ENCODE measurements around the gene RSAD1.

The RSAD1 gene

DNA sequence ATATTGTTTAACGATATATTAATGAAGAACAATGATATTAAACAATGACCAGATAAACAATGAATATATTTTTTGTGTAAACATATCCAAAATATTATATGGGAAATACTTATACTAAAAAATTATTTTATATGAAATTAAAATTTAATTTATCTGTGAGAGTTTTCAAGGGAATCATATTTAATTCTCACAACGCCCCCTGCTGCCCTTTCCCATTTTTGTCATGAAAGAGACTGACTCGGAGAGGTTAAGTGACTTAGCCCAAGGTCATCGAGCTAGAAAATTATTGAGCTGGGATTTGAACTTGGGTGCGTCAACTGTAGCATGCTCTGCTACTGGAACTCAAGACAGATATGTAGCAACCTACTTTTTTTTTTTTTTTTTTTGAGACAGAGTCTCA lies 22.4 kb downstream of the RSAD1 start:
- no peaks in the 10 kb centered on the region for H3K9me3 ChIP-seq (replicated peaks; ENCODE audit: low read length)
- no peaks in the 10 kb centered on the region for H3K36me3 ChIP-seq (ENCODE audit: insufficient read depth, low read length)
- peaks cover 1% of the 10 kb centered on the region for H3K4me1 ChIP-seq (ENCODE audit: control insufficient read depth, insufficient read depth, low read length)
- no peak overlapping the region for H3K9ac ChIP-seq (ENCODE audit: low read depth, low read length)
- H3K4me2 ChIP-seq (ENCODE audit: low read length), result no peak overlapping the region
- no peak overlapping the region for H3K4me3 ChIP-seq (ENCODE audit: low read length)
- peaks cover 12% of the 10 kb centered on the region for H3K27me3 ChIP-seq (ENCODE audit: control insufficient read depth, insufficient read depth, low read length)

DNA sequence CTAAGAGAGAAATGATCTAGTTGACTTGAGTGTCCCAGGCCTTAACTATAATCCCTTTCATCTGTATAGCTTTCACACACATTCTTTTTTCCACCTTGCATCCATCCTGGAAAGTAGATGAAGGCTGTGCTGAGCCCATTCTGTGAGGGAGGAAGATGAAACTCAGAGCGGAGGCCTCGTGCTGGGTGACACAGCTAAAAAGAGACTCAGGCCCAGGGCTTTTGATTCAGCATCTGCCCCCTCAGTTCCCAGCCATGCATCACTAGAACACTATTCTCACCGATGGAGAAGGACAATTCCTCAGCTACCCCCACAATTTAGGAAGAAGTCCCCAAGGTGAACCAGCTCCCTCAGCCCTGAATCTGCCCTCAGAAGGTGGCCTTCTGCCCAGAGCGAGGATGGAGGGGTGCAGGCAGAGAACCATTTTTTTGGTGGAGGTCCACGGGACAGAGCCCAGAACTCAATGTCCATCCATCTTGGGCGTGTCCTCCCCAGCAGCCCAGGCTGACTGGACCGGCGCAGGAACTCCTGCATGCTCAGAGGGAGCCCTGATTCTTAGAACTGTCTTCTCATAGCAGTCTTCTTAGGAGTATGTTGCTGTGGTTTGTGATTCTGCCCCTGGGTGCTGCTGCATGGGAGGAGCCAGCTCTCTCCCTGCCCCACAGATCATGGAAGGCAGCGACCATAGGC lies 23.8 kb downstream of the RSAD1 start:
- no peak overlapping the region for H3K4me2 ChIP-seq (ENCODE audit: low read length)
- no peak overlapping the region for H3K4me3 ChIP-seq (ENCODE audit: low read length)
- peaks cover 12% of the 10 kb centered on the region for H3K27me3 ChIP-seq (ENCODE audit: control insufficient read depth, insufficient read depth, low read length)
- H3K9ac ChIP-seq (ENCODE audit: low read depth, low read length), result no peak overlapping the region
- H3K4me1 ChIP-seq (ENCODE audit: control insufficient read depth, insufficient read depth, low read length), result no peaks in the 10 kb centered on the region
- H3K9me3 ChIP-seq (replicated peaks; ENCODE audit: low read length), result no peaks in the 10 kb centered on the region
- H3K36me3 ChIP-seq (ENCODE audit: insufficient read depth, low read length), result no peaks in the 10 kb centered on the region

GRCh38 chr17:50505591-50506130 lies 27.0 kb downstream of the RSAD1 start:
- Histone ChIP-seq H3K4me1 (ENCODE audit: control insufficient read depth, insufficient read depth, low read length) (peaks cover 13% of the 10 kb centered on the region), H3K4me2 (ENCODE audit: low read length) (no peak overlapping the region), H3K4me3 (ENCODE audit: low read length) (no peak overlapping the region), H3K9ac (ENCODE audit: low read depth, low read length) (no peak overlapping the region), H3K9me3 (replicated peaks; ENCODE audit: low read length) (no peaks in the 10 kb centered on the region), H3K27me3 (ENCODE audit: control insufficient read depth, insufficient read depth, low read length) (peaks cover 12% of the 10 kb centered on the region), H3K36me3 (ENCODE audit: insufficient read depth, low read length) (no peaks in the 10 kb centered on the region)

GRCh38 chr17:50506298-50506697 lies 27.6 kb downstream of the RSAD1 start:
- Histone ChIP-seq H3K4me3 (ENCODE audit: low read length) (no peak overlapping the region), H3K27me3 (ENCODE audit: control insufficient read depth, insufficient read depth, low read length) (peaks cover 12% of the 10 kb centered on the region), H3K4me2 (ENCODE audit: low read length) (no peak overlapping the region), H3K9ac (ENCODE audit: low read depth, low read length) (no peak overlapping the region), H3K4me1 (ENCODE audit: control insufficient read depth, insufficient read depth, low read length) (peaks cover 13% of the 10 kb centered on the region), H3K36me3 (ENCODE audit: insufficient read depth, low read length) (no peaks in the 10 kb centered on the region), H3K9me3 (replicated peaks; ENCODE audit: low read length) (no peaks in the 10 kb centered on the region)

- Histone ChIP-seq H3K4me1 (ENCODE audit: control insufficient read depth, insufficient read depth, low read length) (peaks cover 13% of the 10 kb centered on the region), H3K4me2 (ENCODE audit: low read length) (peak within 1 kb of the TSS; percentile 93), H3K4me3 (ENCODE audit: low read length) (peak within 1 kb of the TSS; percentile 78), H3K9me3 (replicated peaks; ENCODE audit: low read length) (no peaks in the 10 kb centered on the region), H3K36me3 (ENCODE audit: insufficient read depth, low read length) (no peaks in the 10 kb centered on the region), H3K9ac (ENCODE audit: low read depth, low read length) (peak within 1 kb of the TSS; percentile 80), H3K27me3 (ENCODE audit: control insufficient read depth, insufficient read depth, low read length) (peaks cover 5% of the 10 kb centered on the region)
These were observed 29.4 kb downstream of the RSAD1 start, which contains the start of gene MYCBPAP for GRCh38 chr17:50507871-50508572. Gene MYCBPAP, plus strand, starts transcription at chr17:50508439. Its CDS starts 236 bp downstream, at chr17:50508675.

DNA sequence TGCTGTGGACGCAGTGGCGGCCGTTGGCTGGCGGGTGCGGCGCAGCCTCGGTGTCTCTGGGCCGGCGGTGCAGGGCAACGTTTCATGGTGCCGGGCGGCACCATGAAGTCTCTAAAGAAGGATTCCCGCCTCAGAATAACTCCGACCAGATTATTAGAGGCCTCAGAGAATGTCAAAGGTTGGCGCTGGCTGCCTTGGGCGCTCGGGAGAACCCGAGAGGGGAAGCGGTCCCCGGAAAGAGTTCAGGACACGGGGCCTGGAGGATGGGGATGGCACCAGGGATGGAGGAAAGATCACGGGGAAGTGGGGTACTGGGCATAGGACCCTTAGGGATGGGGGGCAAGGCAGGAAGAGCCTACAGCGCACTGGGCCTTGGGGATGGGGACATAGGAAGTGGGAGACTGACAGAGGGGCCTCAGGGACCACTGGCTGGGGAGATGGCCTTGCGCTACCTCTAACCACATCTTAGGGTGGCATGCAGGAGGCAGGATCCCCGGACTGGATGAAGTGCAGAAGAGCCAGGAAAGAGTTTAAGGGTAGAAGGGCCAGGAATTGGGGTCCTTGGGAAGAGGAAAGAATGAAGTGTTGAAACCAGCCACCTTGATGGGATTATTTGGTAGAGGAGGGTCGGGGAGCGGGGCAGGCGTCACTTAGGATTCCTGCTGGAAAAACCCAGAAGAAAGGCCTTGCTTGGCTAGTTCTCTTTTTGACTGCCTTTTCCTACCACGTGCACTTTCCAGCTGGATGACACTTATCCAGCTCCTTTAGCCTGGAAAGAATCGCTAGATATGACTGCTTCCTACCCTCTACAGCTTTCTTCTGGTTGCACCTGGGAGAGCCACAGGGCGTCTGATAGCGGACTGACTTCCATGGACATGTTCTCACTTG lies 30.2 kb downstream of the RSAD1 start:
- Histone ChIP-seq H3K27me3 (ENCODE audit: control insufficient read depth, insufficient read depth, low read length) (no peaks in the 10 kb centered on the region), H3K4me2 (ENCODE audit: low read length) (peak overlapping the region; percentile 93), H3K9ac (ENCODE audit: low read depth, low read length) (peak overlapping the region; percentile 80), H3K36me3 (ENCODE audit: insufficient read depth, low read length) (no peaks in the 10 kb centered on the region), H3K9me3 (replicated peaks; ENCODE audit: low read length) (no peaks in the 10 kb centered on the region), H3K4me3 (ENCODE audit: low read length) (peak overlapping the region; percentile 78), H3K4me1 (ENCODE audit: control insufficient read depth, insufficient read depth, low read length) (peaks cover 13% of the 10 kb centered on the region)

DNA sequence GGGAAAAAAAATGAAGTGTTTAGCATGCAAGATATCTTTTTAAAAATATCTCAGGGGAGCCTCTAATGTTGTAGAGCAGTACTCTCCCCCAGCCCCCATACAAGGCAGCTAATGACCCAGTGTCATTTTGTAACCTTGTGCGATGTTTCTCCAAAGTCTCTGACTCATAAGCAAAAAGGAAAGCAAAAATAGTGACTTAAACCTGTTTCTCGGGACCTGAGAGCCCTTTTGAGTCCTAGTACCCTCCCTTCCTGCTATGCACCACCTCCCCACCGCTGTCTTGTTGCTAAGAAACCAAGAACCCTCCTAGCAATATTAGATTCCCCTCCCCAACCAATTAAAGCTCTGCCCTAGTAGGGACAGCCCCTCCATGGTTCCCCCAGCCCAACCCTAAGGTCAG lies 32.4 kb downstream of the RSAD1 start:
- no peak overlapping the region for H3K4me3 ChIP-seq (ENCODE audit: low read length)
- peaks cover 22% of the 10 kb centered on the region for H3K4me1 ChIP-seq (ENCODE audit: control insufficient read depth, insufficient read depth, low read length)
- H3K9ac ChIP-seq (ENCODE audit: low read depth, low read length), result no peak overlapping the region
- no peaks in the 10 kb centered on the region for H3K27me3 ChIP-seq (ENCODE audit: control insufficient read depth, insufficient read depth, low read length)
- H3K36me3 ChIP-seq (ENCODE audit: insufficient read depth, low read length), result no peaks in the 10 kb centered on the region
- no peaks in the 10 kb centered on the region for H3K9me3 ChIP-seq (replicated peaks; ENCODE audit: low read length)
- peak overlapping the region; percentile 19 for H3K4me2 ChIP-seq (ENCODE audit: low read length)

GRCh38 chr17:50513495-50513894 lies 34.8 kb downstream of the RSAD1 start:
- no peaks in the 10 kb centered on the region for H3K36me3 ChIP-seq (ENCODE audit: insufficient read depth, low read length)
- H3K9me3 ChIP-seq (replicated peaks; ENCODE audit: low read length), result no peaks in the 10 kb centered on the region
- H3K27me3 ChIP-seq (ENCODE audit: control insufficient read depth, insufficient read depth, low read length), result no peaks in the 10 kb centered on the region
- H3K4me2 ChIP-seq (ENCODE audit: low read length), result no peak overlapping the region
- H3K4me1 ChIP-seq (ENCODE audit: control insufficient read depth, insufficient read depth, low read length), result peaks cover 20% of the 10 kb centered on the region
- no peak overlapping the region for H3K9ac ChIP-seq (ENCODE audit: low read depth, low read length)
- no peak overlapping the region for H3K4me3 ChIP-seq (ENCODE audit: low read length)

- H3K9me3 ChIP-seq (replicated peaks; ENCODE audit: low read length), result no peaks in the 10 kb centered on the region
- no peak overlapping the region for H3K4me3 ChIP-seq (ENCODE audit: low read length)
- no peak overlapping the region for H3K9ac ChIP-seq (ENCODE audit: low read depth, low read length)
- H3K4me2 ChIP-seq (ENCODE audit: low read length), result no peak overlapping the region
- H3K27me3 ChIP-seq (ENCODE audit: control insufficient read depth, insufficient read depth, low read length), result no peaks in the 10 kb centered on the region
- no peaks in the 10 kb centered on the region for H3K36me3 ChIP-seq (ENCODE audit: insufficient read depth, low read length)
- peaks cover 13% of the 10 kb centered on the region for H3K4me1 ChIP-seq (ENCODE audit: control insufficient read depth, insufficient read depth, low read length)
These were observed 35.7 kb downstream of the RSAD1 start for GRCh38 chr17:50514388-50514787.

GRCh38 chr17:50514936-50515702 lies 36.5 kb downstream of the RSAD1 start:
- Histone ChIP-seq H3K4me1 (ENCODE audit: control insufficient read depth, insufficient read depth, low read length) (peaks cover 13% of the 10 kb centered on the region), H3K36me3 (ENCODE audit: insufficient read depth, low read length) (no peaks in the 10 kb centered on the region), H3K4me2 (ENCODE audit: low read length) (no peak overlapping the region), H3K9ac (ENCODE audit: low read depth, low read length) (no peak overlapping the region), H3K9me3 (replicated peaks; ENCODE audit: low read length) (no peaks in the 10 kb centered on the region), H3K27me3 (ENCODE audit: control insufficient read depth, insufficient read depth, low read length) (no peaks in the 10 kb centered on the region), H3K4me3 (ENCODE audit: low read length) (no peak overlapping the region)

Data from skeletal muscle satellite cell (primary cell).